Mesenchymal stem cell (in vitro differentiated cells and primary cell): Measurements from ENCODE around the gene FLNC.

ENCODE experiments used
- DNase-seq: peaks from one replicate; pipeline ENCODE4 v3.0.0-alpha.2; 2013
- H2AFZ ChIP-seq: one replicate; pipeline ENCODE4 v1.6.1; 2013; ENCODE audit warnings: low read depth, mild to moderate bottlenecking, control low read depth, inconsistent platforms, low read length, moderate library complexity
- H2AK5ac ChIP-seq: 2 replicates; pipeline ENCODE4 v1.6.1; 2013; ENCODE audit warnings: low read length, moderate library complexity, mild to moderate bottlenecking, inconsistent platforms; ENCODE audit not compliant: severe bottlenecking
- H2BK120ac ChIP-seq: one replicate; pipeline ENCODE4 v1.6.1; 2013; ENCODE audit warnings: low read depth, mild to moderate bottlenecking, inconsistent platforms, low read length, moderate library complexity
- H2BK12ac ChIP-seq, 2 experiments: one replicate each; pipeline ENCODE4 v1.6.1; 2013; ENCODE audit warnings: inconsistent platforms in 2 of 2, low read length in 2 of 2, mild to moderate bottlenecking in 2 of 2, moderate library complexity in 2 of 2, control low read depth in 1 of 2
- H2BK15ac ChIP-seq: one replicate; pipeline ENCODE4 v1.6.1; 2013; ENCODE audit warnings: mild to moderate bottlenecking, low read depth, inconsistent platforms; ENCODE audit not compliant: poor library complexity, severe bottlenecking
- H2BK5ac ChIP-seq: 2 replicates; pipeline ENCODE4 v1.6.1; 2013; ENCODE audit warnings: low read depth, mild to moderate bottlenecking, low read length, control low read depth, inconsistent platforms; ENCODE audit not compliant: poor library complexity, severe bottlenecking
- H3K14ac ChIP-seq, 2 experiments: one replicate each; pipeline ENCODE4 v1.6.1; 2013; ENCODE audit warnings: inconsistent platforms in 2 of 2, low read length in 2 of 2, control low read depth in 1 of 2, mild to moderate bottlenecking in 1 of 2, moderate library complexity in 1 of 2
- H3K18ac ChIP-seq, 2 experiments: one replicate each; pipeline ENCODE4 v1.6.1; 2013; ENCODE audit warnings: inconsistent platforms in 2 of 2, low read length in 2 of 2, control low read depth in 1 of 2, low read depth in 1 of 2, mild to moderate bottlenecking in 1 of 2
- H3K23ac ChIP-seq, 2 experiments: one replicate each; pipeline ENCODE4 v1.6.1; 2013; ENCODE audit warnings: inconsistent platforms in 2 of 2, low read length in 2 of 2, mild to moderate bottlenecking in 2 of 2, moderate library complexity in 2 of 2, control low read depth in 1 of 2
- H3K27ac ChIP-seq: 2 replicates; pipeline ENCODE4 v1.5.1; 2013; ENCODE audit warnings: mild to moderate bottlenecking, moderate library complexity, low read length, control low read depth, inconsistent platforms; ENCODE audit not compliant: poor library complexity, severe bottlenecking
- H3K27me3 ChIP-seq, 2 experiments: 2 replicates each; pipeline versions ENCODE4 v1.6.1 to v1.7.0; 2013; ENCODE audit warnings: low read length in 2 of 2, mild to moderate bottlenecking in 2 of 2, moderate library complexity in 2 of 2, control low read depth in 1 of 2, inconsistent platforms in 1 of 2; ENCODE audit not compliant: control insufficient read depth in 1 of 2, insufficient read depth in 1 of 2
- H3K36me3 ChIP-seq, 2 experiments: 2 replicates each; pipeline versions ENCODE4 v1.6.1 to v1.7.0; 2013; ENCODE audit warnings: low read length in 2 of 2, control low read depth in 1 of 2, inconsistent platforms in 1 of 2, low read depth in 1 of 2, mild to moderate bottlenecking in 1 of 2; ENCODE audit not compliant: insufficient read depth in 2 of 2, control insufficient read depth in 1 of 2
- H3K4ac ChIP-seq, 2 experiments: one replicate each; pipeline ENCODE4 v1.6.1; 2013; ENCODE audit warnings: inconsistent platforms in 2 of 2, low read length in 2 of 2, mild to moderate bottlenecking in 2 of 2, moderate library complexity in 2 of 2, control low read depth in 1 of 2, low read depth in 1 of 2
- H3K4me1 ChIP-seq: 2 replicates; pipeline ENCODE4 v1.6.1; 2013; ENCODE audit warnings: low read depth, low read length, control low read depth; ENCODE audit not compliant: control insufficient read depth, insufficient read depth
- H3K4me2 ChIP-seq: 2 replicates; pipeline ENCODE4 v1.6.1; 2013; ENCODE audit warnings: low read length, mild to moderate bottlenecking, inconsistent platforms; ENCODE audit not compliant: poor library complexity, severe bottlenecking
- H3K4me3 ChIP-seq, 2 experiments: 2 replicates each; pipeline versions ENCODE4 v1.5.1 to v1.7.0; 2013; ENCODE audit warnings: low read length in 2 of 2, mild to moderate bottlenecking in 2 of 2, control low read depth in 1 of 2, low read depth in 1 of 2; ENCODE audit not compliant: insufficient read depth in 1 of 2
- H3K79me1 ChIP-seq: replicated peaks from 2 replicates; pipeline ENCODE4 v1.6.1; 2013; ENCODE audit warnings: mild to moderate bottlenecking, control low read depth, low read length, inconsistent platforms; ENCODE audit not compliant: poor library complexity, severe bottlenecking
- H3K9ac ChIP-seq: 2 replicates; pipeline ENCODE4 v1.7.0; 2013; ENCODE audit warnings: mild to moderate bottlenecking, low read length, moderate library complexity
- H3K9me3 ChIP-seq: 2 replicates; pipeline ENCODE4 v1.7.0; 2013; ENCODE audit warnings: mild to moderate bottlenecking, low read length; ENCODE audit not compliant: control insufficient read depth
- H4K8ac ChIP-seq: one replicate; pipeline ENCODE4 v1.6.1; 2013; ENCODE audit warnings: inconsistent platforms, mild to moderate bottlenecking, low read length, moderate library complexity
- H4K91ac ChIP-seq: one replicate; pipeline ENCODE4 v1.6.1; 2013; ENCODE audit warnings: mild to moderate bottlenecking, low read length, inconsistent platforms
- WGBS: methylation state at CpG from one replicate; pipeline ENCODE4 v1.1.7; 2013; ENCODE audit warnings: mixed read lengths; 5-methylcytosine and 5-hydroxymethylcytosine counted together

Gene FLNC

DNA sequence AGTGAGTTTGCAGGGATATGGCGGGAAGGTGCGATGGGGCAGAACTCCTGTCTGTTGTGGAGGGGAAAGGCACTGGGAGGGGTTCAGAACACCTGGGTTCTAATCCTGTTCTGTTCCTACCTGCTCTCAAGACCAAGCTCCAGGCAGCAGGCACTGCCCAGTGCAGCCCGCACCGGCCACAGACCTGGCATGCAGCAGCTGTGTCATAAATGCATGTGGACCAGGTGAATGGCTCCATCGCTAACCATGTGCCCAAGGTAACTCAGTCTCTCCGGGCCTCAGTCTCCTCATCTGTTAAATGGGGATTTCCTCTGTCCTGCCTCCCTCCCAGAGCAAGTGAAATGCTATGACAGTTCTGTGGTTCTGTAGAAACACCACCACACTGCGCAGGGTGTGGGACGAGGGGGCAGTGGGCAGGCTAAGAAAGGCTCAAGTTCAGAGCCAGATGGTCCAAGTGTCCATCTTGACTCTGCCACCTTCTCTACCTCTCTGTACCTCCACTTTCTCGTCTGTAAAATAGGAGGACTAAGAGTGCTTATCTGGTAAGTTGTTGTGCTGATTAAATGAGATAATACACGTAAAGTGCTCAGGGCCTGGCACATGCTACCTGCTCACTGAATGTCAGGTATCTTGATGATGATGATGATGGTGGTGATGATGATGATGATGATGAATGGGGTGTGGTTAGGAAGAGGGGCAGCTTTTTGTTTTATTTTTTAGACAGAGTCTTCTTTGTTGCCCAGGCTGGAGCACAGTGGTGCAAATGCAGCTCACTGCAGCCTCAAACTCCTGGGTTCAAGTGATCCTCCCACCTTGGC lies 55.4 kb downstream of the FLNC start:
- H3K4me3 ChIP-seq = no peak overlapping the region
- H4K8ac ChIP-seq = no peak overlapping the region
- H3K9me3 ChIP-seq = no peaks in the 10 kb centered on the region
- no peak overlapping the region for H4K91ac ChIP-seq
- no peak overlapping the region for H2AK5ac ChIP-seq
- no peak overlapping the region for H3K18ac ChIP-seq
- no peak overlapping the region for H2BK120ac ChIP-seq
- 94% methylated on average over 10 of the region's 10 CpGs for WGBS
- H2BK12ac ChIP-seq = no peak overlapping the region
- H2BK15ac ChIP-seq = no peak overlapping the region
- H3K27ac ChIP-seq = no peak overlapping the region
- H2BK5ac ChIP-seq = no peak overlapping the region
- H3K9ac ChIP-seq = no peak overlapping the region
- peaks cover 0 to 24% of the 10 kb centered on the region in 2 experiments for H3K36me3 ChIP-seq
- H3K23ac ChIP-seq = no peak overlapping the region
- no peak overlapping the region for H3K4ac ChIP-seq
- H3K27me3 ChIP-seq = peaks cover 0 to 29% of the 10 kb centered on the region in 2 experiments
- no peak for DNase-seq
- no peak overlapping the region for H2AFZ ChIP-seq
- peaks cover 3% of the 10 kb centered on the region for H3K4me1 ChIP-seq
- no peak overlapping the region for H3K14ac ChIP-seq
- no peaks in the 10 kb centered on the region for H3K79me1 ChIP-seq
- H3K4me2 ChIP-seq = no peak overlapping the region

- no peak overlapping the region for H3K4me2 ChIP-seq
- no peak overlapping the region for H3K4ac ChIP-seq
- H3K36me3 ChIP-seq = peaks cover 0 to 34% of the 10 kb centered on the region in 2 experiments
- no peak overlapping the region for H2BK120ac ChIP-seq
- H3K23ac ChIP-seq = no peak overlapping the region
- no peak for DNase-seq
- no peak overlapping the region for H2BK5ac ChIP-seq
- H4K91ac ChIP-seq = no peak overlapping the region
- H2AFZ ChIP-seq = no peak overlapping the region
- no peak overlapping the region for H3K9ac ChIP-seq
- H3K79me1 ChIP-seq = no peaks in the 10 kb centered on the region
- no peak overlapping the region for H2AK5ac ChIP-seq
- H4K8ac ChIP-seq = no peak overlapping the region
- no peak overlapping the region for H2BK12ac ChIP-seq
- no peak overlapping the region for H2BK15ac ChIP-seq
- H3K9me3 ChIP-seq = no peaks in the 10 kb centered on the region
- no peak overlapping the region for H3K27ac ChIP-seq
- H3K14ac ChIP-seq = no peak overlapping the region
- H3K4me3 ChIP-seq = no peak overlapping the region
- 90% methylated on average over 9 of the region's 14 CpGs for WGBS
- H3K27me3 ChIP-seq = peaks cover 0 to 36% of the 10 kb centered on the region in 2 experiments
- H3K18ac ChIP-seq = no peak overlapping the region
- peaks cover 8% of the 10 kb centered on the region for H3K4me1 ChIP-seq
Observed at GRCh38 chr7:128886391-128887168, 56.4 kb downstream of the FLNC start.

GRCh38 chr7:128887169-128888038 lies 57.2 kb downstream of the FLNC start:
- no peak overlapping the region for H2AK5ac ChIP-seq
- peaks cover 8% of the 10 kb centered on the region for H3K4me1 ChIP-seq
- peaks cover 0 to 40% of the 10 kb centered on the region in 2 experiments for H3K27me3 ChIP-seq
- peaks cover 0 to 40% of the 10 kb centered on the region in 2 experiments for H3K36me3 ChIP-seq
- DNase-seq = no peak
- no peak overlapping the region for H2AFZ ChIP-seq
- no peak overlapping the region for H3K4me2 ChIP-seq
- no peak overlapping the region for H3K27ac ChIP-seq
- H2BK5ac ChIP-seq = no peak overlapping the region
- peak overlapping the region in 1 of 2 experiments; percentile 30 for H3K14ac ChIP-seq
- WGBS = 97% methylated on average over 7 of the region's 7 CpGs
- H3K9me3 ChIP-seq = no peaks in the 10 kb centered on the region
- no peak overlapping the region for H2BK120ac ChIP-seq
- no peak overlapping the region for H3K9ac ChIP-seq
- H2BK12ac ChIP-seq = no peak overlapping the region
- no peak overlapping the region for H3K23ac ChIP-seq
- peak overlapping the region; percentile 70 for H4K91ac ChIP-seq
- no peak overlapping the region for H3K4me3 ChIP-seq
- H3K4ac ChIP-seq = no peak overlapping the region
- H3K18ac ChIP-seq = no peak overlapping the region
- no peaks in the 10 kb centered on the region for H3K79me1 ChIP-seq
- H4K8ac ChIP-seq = no peak overlapping the region
- no peak overlapping the region for H2BK15ac ChIP-seq
